Natural killer cell (primary cell): ENCODE data around the gene MICALL1. TPM values are rescaled to one million over a fixed set of nuclear protein-coding genes. Genes with fewer than 3 reads are reported as not detected.

ENCODE experiments used
- ATAC-seq, 3 donors: fragments of 150-1000 bp in 2 of 3; fragments of 200-7000 bp in 1 of 3; cut with Tn5 transposase; 1 replicate in 1 of 3; 2 replicates in 2 of 3; pipeline ENCODE4 v1.10.0; 2021; ENCODE audit warnings: mild to moderate bottlenecking in 2 of 3, moderate library complexity in 2 of 3
- DNase-seq, 2 donors: peaks; one replicate each; pipeline versions ENCODE4 v3.0.0 to v3.0.0-alpha.2; 2013 to 2021; ENCODE audit warnings: mixed read lengths in 1 of 2
- H3K27ac ChIP-seq: one replicate; pipeline ENCODE4 v1.5.1; 2013; ENCODE audit warnings: mild to moderate bottlenecking, low read length
- H3K27me3 ChIP-seq: one replicate; pipeline ENCODE4 v1.6.1; 2013; ENCODE audit warnings: low read length; ENCODE audit not compliant: control insufficient read depth, insufficient read depth
- H3K36me3 ChIP-seq: one replicate; pipeline ENCODE4 v1.6.1; 2013; ENCODE audit warnings: low read length; ENCODE audit not compliant: control insufficient read depth, insufficient read depth
- H3K4me1 ChIP-seq: one replicate; pipeline ENCODE4 v1.6.1; 2013; ENCODE audit warnings: low read length; ENCODE audit not compliant: control insufficient read depth, insufficient read depth
- H3K4me3 ChIP-seq: one replicate; pipeline ENCODE4 v1.5.1; 2013; ENCODE audit warnings: low read length
- H3K9me3 ChIP-seq: one replicate; pipeline ENCODE4 v1.6.1; 2013; ENCODE audit warnings: low read length; ENCODE audit not compliant: control insufficient read depth, insufficient read depth
- H3K27ac Mint-ChIP-seq, 2 donors: one replicate each; pipeline ENCODE4 v1.8.0; 2022; ENCODE audit warnings: mild to moderate bottlenecking in 2 of 2, mixed read lengths in 2 of 2, moderate library complexity in 1 of 2
- H3K27me3 Mint-ChIP-seq, 2 donors: one replicate each; pipeline ENCODE4 v1.8.0; 2022; ENCODE audit warnings: low read depth in 2 of 2, mixed read lengths in 2 of 2
- H3K36me3 Mint-ChIP-seq: one replicate; pipeline ENCODE4 v1.8.0; 2022; ENCODE audit warnings: mixed read lengths
- H3K4me1 Mint-ChIP-seq, 2 donors: one replicate each; pipeline ENCODE4 v1.8.0; 2022; ENCODE audit warnings: mixed read lengths in 2 of 2
- H3K4me3 Mint-ChIP-seq: one replicate; pipeline ENCODE4 v1.8.0; 2022; ENCODE audit warnings: mild to moderate bottlenecking, moderate library complexity, mixed read lengths
- H3K9me3 Mint-ChIP-seq, 2 donors: one replicate each; pipeline ENCODE4 v1.8.0; 2022; ENCODE audit warnings: mixed read lengths in 2 of 2
- CTCF ChIP-seq: fragments of 200-600 bp; IDR thresholded peaks from one replicate; pipeline ENCODE4 v1.8.0; 2022; ENCODE audit warnings: antibody characterized with exemption
- WGBS: methylation state at CpG from one replicate; pipeline ENCODE4 v1.1.7; 2013; ENCODE audit warnings: missing lambda C conversion rate; ENCODE audit not compliant: insufficient coverage; 5-methylcytosine and 5-hydroxymethylcytosine counted together
- intact Hi-C: fragments of 100-400 bp; cut with micrococcal nuclease; formaldehyde crosslinking; loops from one replicate; pipeline ENCODE4 v1.14.2; 2022
- total RNA-seq, 4 donors: library from RNA; stranded (reverse); fragments of 120-200 nt in 1 of 4; gene quantifications; one replicate each; pipeline versions ENCODE4 v1.2.3 to v1.2.4, GENCODE V29; 2013 to 2022

MICALL1 gene
- total RNA-seq, 3 donors from 2014 or later (not counting 1 experiment from before 2014, with no cell fraction given): 24.6 to 34.3 (median 32.4) TPM

GRCh38 chr22:37912171-37912570 is 6.1 kb downstream of the MICALL1 start:
- intact Hi-C loops: no loop called here
- Histone ChIP-seq H3K36me3 (peaks cover 18% of the 10 kb centered on the region), H3K27ac (no peak overlapping the region), H3K4me1 (peaks cover 6% of the 10 kb centered on the region), H3K4me3 (no peak overlapping the region), H3K27me3 (no peaks in the 10 kb centered on the region), H3K9me3 (no peaks in the 10 kb centered on the region)
- H3K4me3 Mint-ChIP-seq: no peak overlapping the region
- no peaks in the 10 kb centered on the region for H3K27me3 Mint-ChIP-seq
- 79% methylated on average over 7 of the region's 8 CpGs for whole genome bisulfite sequencing
- TF ChIP-seq CTCF: no peak
- ATAC-seq (no peak), DNase-seq (peak in 1 of 2 donors; percentile 30)
- H3K36me3 Mint-ChIP-seq: no peaks in the 10 kb centered on the region
- H3K27ac Mint-ChIP-seq: peak overlapping the region in 1 of 2 donors; percentile 40
- H3K9me3 Mint-ChIP-seq: no peaks in the 10 kb centered on the region
- peaks cover 9 to 23% of the 10 kb centered on the region in 2 donors for H3K4me1 Mint-ChIP-seq

- H3K4me3 Mint-ChIP-seq: no peak overlapping the region
- no peak overlapping the region for H3K4me3 ChIP-seq
- no peaks in the 10 kb centered on the region for H3K36me3 Mint-ChIP-seq
- intact Hi-C loops: no loop called here
- no peaks in the 10 kb centered on the region for H3K27me3 ChIP-seq
- DNase-seq (no peak), ATAC-seq (no peak)
- H3K4me1 ChIP-seq: no peaks in the 10 kb centered on the region
- no peaks in the 10 kb centered on the region for H3K9me3 Mint-ChIP-seq
- H3K36me3 ChIP-seq: peaks cover 28% of the 10 kb centered on the region
- no peak overlapping the region for H3K27ac Mint-ChIP-seq
- TF ChIP-seq CTCF: no peak
- no peak overlapping the region for H3K27ac ChIP-seq
- H3K27me3 Mint-ChIP-seq: no peaks in the 10 kb centered on the region
- 83% methylated on average over 7 of the region's 7 CpGs for WGBS
- no peaks in the 10 kb centered on the region for H3K9me3 ChIP-seq
- peaks cover 0 to 15% of the 10 kb centered on the region in 2 donors for H3K4me1 Mint-ChIP-seq
These were observed 7.2 kb downstream of the MICALL1 start for GRCh38 chr22:37913233-37913721.

- Histone ChIP-seq H3K27me3 (no peaks in the 10 kb centered on the region), H3K4me3 (no peak overlapping the region), H3K9me3 (no peaks in the 10 kb centered on the region), H3K27ac (no peak overlapping the region), H3K4me1 (peaks cover 5% of the 10 kb centered on the region), H3K36me3 (peaks cover 36% of the 10 kb centered on the region)
- Mint-ChIP-seq H3K9me3 (no peaks in the 10 kb centered on the region), H3K36me3 (no peaks in the 10 kb centered on the region), H3K27me3 (no peaks in the 10 kb centered on the region), H3K27ac (no peak overlapping the region), H3K4me1 (peaks cover 6 to 15% of the 10 kb centered on the region in 2 donors), H3K4me3 (no peak overlapping the region)
- ATAC-seq (no peak), DNase-seq (no peak)
- 93% methylated on average over 5 of the region's 5 CpGs for whole genome bisulfite sequencing
- TF ChIP-seq CTCF: no peak
- intact Hi-C loops: no loop called here
These were observed 10.2 kb downstream of the MICALL1 start for GRCh38 chr22:37916311-37916710.

GRCh38 chr22:37917874-37918548 is 11.9 kb downstream of the MICALL1 start:
- intact Hi-C loops: no loop called here
- Histone ChIP-seq H3K9me3 (no peaks in the 10 kb centered on the region), H3K27ac (no peak overlapping the region), H3K36me3 (peaks cover 31% of the 10 kb centered on the region), H3K27me3 (no peaks in the 10 kb centered on the region), H3K4me3 (no peak overlapping the region), H3K4me1 (peaks cover 5% of the 10 kb centered on the region)
- TF ChIP-seq CTCF: no peak
- Mint-ChIP-seq H3K27me3 (no peaks in the 10 kb centered on the region), H3K27ac (no peak overlapping the region), H3K4me3 (no peak overlapping the region), H3K36me3 (no peaks in the 10 kb centered on the region), H3K9me3 (no peaks in the 10 kb centered on the region), H3K4me1 (peaks cover 6% of the 10 kb centered on the region in 2 donors)
- ATAC-seq (no peak), DNase-seq (no peak)
- 93% methylated on average over 2 of the region's 4 CpGs for WGBS
